HUES6 (cell line): ENCODE measurements around the gene DAP.

Experiments
- H3K27ac ChIP-seq: 2 replicates; pipeline ENCODE4 v1.7.0; 2013; ENCODE audit warnings: low read depth, mild to moderate bottlenecking, low read length, inconsistent platforms
- H3K27me3 ChIP-seq: 2 replicates; pipeline ENCODE4 v1.6.1; 2013; ENCODE audit warnings: low read length; ENCODE audit not compliant: control insufficient read depth, insufficient read depth
- H3K36me3 ChIP-seq: 2 replicates; pipeline ENCODE4 v1.6.1; 2013; ENCODE audit warnings: low read length; ENCODE audit not compliant: control insufficient read depth, insufficient read depth
- H3K4me1 ChIP-seq: 2 replicates; pipeline ENCODE4 v1.6.1; 2013; ENCODE audit warnings: low read length; ENCODE audit not compliant: control insufficient read depth, insufficient read depth
- H3K4me3 ChIP-seq: 2 replicates; pipeline ENCODE4 v1.5.1; 2013; ENCODE audit warnings: low read depth, low read length
- H3K9ac ChIP-seq: one replicate; pipeline ENCODE4 v1.6.1; 2013; ENCODE audit warnings: mild to moderate bottlenecking, low read length
- H3K9me3 ChIP-seq: 2 replicates; pipeline ENCODE4 v1.6.1; 2013; ENCODE audit warnings: low read depth, low read length; ENCODE audit not compliant: control insufficient read depth, insufficient read depth

The DAP gene

GRCh38 chr5:10658265-10658664, 102.8 kb downstream of the DAP start:
- no peaks in the 10 kb centered on the region for H3K9me3 ChIP-seq
- H3K9ac ChIP-seq = no peak overlapping the region
- no peak overlapping the region for H3K4me3 ChIP-seq
- H3K36me3 ChIP-seq = 0 out of 2 replicates have a peak, but pooled peaks cover 4% of the 10 kb centered on the region
- H3K27me3 ChIP-seq = no peaks in the 10 kb centered on the region
- H3K4me1 ChIP-seq = 0 out of 2 replicates have a peak, but pooled peaks cover 4% of the 10 kb centered on the region
- H3K27ac ChIP-seq = no peak overlapping the region

DNA sequence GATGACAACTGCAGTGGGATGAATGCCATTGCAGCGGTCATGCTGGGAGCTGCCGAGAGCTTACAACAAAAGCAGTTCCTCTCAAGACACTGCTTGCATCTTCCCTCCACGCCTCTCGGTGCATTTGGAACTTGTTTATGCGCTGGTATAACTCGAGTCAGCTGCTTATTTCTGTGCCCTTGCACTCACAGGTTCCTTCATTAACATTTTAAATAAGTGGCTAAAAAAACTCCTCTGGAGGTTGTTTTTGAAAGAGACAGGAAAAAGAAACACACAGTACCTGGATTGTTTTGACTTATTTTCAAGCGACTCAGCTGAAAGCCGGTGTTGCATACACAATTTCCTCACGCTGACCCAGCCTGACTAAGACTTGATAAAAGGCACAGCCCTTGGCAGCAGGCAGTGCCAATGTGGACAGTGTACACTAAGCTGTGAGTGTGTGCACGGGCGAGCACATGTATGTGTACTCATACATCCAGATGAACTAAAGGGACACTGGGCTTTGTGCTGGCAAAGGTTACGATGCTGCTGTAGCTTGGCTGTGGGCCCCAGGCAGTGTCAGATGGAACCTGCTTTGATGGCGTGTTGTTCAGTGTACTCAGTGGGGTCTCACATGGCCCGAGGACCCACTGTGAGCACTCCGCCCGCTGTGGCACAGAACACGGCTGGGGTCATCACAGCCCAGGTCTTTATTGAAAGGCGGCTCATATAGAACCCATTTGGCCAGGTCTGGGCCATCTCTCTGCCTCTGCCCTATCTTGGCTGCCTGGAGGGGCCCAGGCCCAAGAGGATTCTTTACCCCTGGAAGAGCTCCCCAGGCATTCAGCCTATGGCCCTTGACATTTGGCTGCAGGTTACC, 104.8 kb downstream of the DAP start:
- Histone ChIP-seq H3K27me3 (no peaks in the 10 kb centered on the region), H3K36me3 (peaks cover 11% of the 10 kb centered on the region), H3K27ac (no peak overlapping the region), H3K4me1 (peaks cover 4% of the 10 kb centered on the region; the same call in 1 of the 2 replicates), H3K9ac (no peak overlapping the region), H3K9me3 (no peaks in the 10 kb centered on the region), H3K4me3 (no peak overlapping the region)

GRCh38 chr5:10655161-10655971, 105.7 kb downstream of the DAP start:
- Histone ChIP-seq H3K36me3 (peaks cover 11% of the 10 kb centered on the region), H3K4me1 (peaks cover 4% of the 10 kb centered on the region; the same call in 1 of the 2 replicates), H3K27ac (no peak overlapping the region), H3K9me3 (no peaks in the 10 kb centered on the region), H3K9ac (no peak overlapping the region), H3K4me3 (no peak overlapping the region), H3K27me3 (no peaks in the 10 kb centered on the region)

- H3K4me1 ChIP-seq = peaks cover 4% of the 10 kb centered on the region; the same call in 1 of the 2 replicates
- H3K9ac ChIP-seq = no peak overlapping the region
- H3K9me3 ChIP-seq = no peaks in the 10 kb centered on the region
- no peak overlapping the region for H3K4me3 ChIP-seq
- no peak overlapping the region for H3K27ac ChIP-seq
- H3K36me3 ChIP-seq = peaks cover 11% of the 10 kb centered on the region
- no peaks in the 10 kb centered on the region for H3K27me3 ChIP-seq
Observed at GRCh38 chr5:10654566-10654965, 106.5 kb downstream of the DAP start.

GRCh38 chr5:10653751-10654400, 107.2 kb downstream of the DAP start:
- H3K4me3 ChIP-seq = no peak overlapping the region
- no peaks in the 10 kb centered on the region for H3K9me3 ChIP-seq
- peaks cover 4% of the 10 kb centered on the region; the same call in 1 of the 2 replicates for H3K4me1 ChIP-seq
- H3K9ac ChIP-seq = no peak overlapping the region
- no peak overlapping the region for H3K27ac ChIP-seq
- no peaks in the 10 kb centered on the region; the same call in 1 of the 2 replicates for H3K27me3 ChIP-seq
- H3K36me3 ChIP-seq = peaks cover 11% of the 10 kb centered on the region

DNA sequence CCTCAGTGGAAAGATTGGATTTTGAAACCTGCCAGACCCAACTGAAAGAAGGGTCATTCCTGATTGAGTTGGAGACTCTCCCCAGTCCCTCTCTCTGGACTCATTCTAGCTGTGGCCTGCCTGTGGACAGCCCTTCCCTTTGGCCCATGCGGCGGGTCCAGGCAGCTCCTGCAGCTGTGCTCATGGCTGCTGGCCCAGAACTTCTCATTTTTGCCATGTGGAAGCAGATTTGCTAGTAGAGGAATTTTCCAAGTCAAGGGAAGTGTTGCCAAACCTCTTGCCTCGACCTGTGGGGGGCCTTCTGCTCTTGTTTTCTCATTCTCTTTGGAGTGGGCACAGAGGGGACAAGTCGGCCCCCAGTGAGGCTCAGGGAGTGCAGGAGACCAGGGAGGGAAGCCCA, 108.0 kb downstream of the DAP start:
- no peak overlapping the region for H3K27ac ChIP-seq
- H3K4me1 ChIP-seq = peaks cover 4% of the 10 kb centered on the region; the same call in 1 of the 2 replicates
- H3K27me3 ChIP-seq = no peaks in the 10 kb centered on the region; the same call in 1 of the 2 replicates
- H3K4me3 ChIP-seq = no peak overlapping the region
- peaks cover 11% of the 10 kb centered on the region for H3K36me3 ChIP-seq
- H3K9me3 ChIP-seq = no peaks in the 10 kb centered on the region
- H3K9ac ChIP-seq = no peak overlapping the region

DNA sequence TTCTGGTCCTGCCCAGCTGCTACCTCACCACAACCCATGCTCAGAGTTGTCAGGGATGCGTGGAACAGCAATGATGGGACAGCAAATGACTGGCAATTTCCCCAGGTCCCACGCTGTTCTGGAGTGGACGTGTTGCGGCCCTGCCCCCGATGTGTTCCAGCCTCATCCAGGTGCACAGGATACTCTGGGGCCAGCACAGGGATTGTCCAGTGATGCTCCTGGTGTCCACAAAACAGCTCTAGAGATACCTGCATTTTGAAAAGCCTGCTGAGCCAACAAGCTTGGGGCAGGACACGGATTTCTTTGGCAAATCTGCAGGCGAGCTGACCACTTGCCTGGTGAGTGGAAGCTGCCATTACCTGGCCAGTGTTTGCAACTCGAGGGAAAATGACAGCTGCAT, 108.4 kb downstream of the DAP start:
- no peaks in the 10 kb centered on the region for H3K9me3 ChIP-seq
- H3K4me3 ChIP-seq = no peak overlapping the region
- peaks cover 11% of the 10 kb centered on the region for H3K36me3 ChIP-seq
- peaks cover 4% of the 10 kb centered on the region; the same call in 1 of the 2 replicates for H3K4me1 ChIP-seq
- no peak overlapping the region for H3K9ac ChIP-seq
- H3K27me3 ChIP-seq = no peaks in the 10 kb centered on the region; the same call in 1 of the 2 replicates
- no peak overlapping the region for H3K27ac ChIP-seq

GRCh38 chr5:10652151-10652550, 108.9 kb downstream of the DAP start:
- Histone ChIP-seq H3K27me3 (no peaks in the 10 kb centered on the region; the same call in 1 of the 2 replicates), H3K9ac (no peak overlapping the region), H3K4me1 (peaks cover 4% of the 10 kb centered on the region; the same call in 1 of the 2 replicates), H3K36me3 (peaks cover 11% of the 10 kb centered on the region), H3K9me3 (no peaks in the 10 kb centered on the region), H3K27ac (no peak overlapping the region), H3K4me3 (no peak overlapping the region)

DNA sequence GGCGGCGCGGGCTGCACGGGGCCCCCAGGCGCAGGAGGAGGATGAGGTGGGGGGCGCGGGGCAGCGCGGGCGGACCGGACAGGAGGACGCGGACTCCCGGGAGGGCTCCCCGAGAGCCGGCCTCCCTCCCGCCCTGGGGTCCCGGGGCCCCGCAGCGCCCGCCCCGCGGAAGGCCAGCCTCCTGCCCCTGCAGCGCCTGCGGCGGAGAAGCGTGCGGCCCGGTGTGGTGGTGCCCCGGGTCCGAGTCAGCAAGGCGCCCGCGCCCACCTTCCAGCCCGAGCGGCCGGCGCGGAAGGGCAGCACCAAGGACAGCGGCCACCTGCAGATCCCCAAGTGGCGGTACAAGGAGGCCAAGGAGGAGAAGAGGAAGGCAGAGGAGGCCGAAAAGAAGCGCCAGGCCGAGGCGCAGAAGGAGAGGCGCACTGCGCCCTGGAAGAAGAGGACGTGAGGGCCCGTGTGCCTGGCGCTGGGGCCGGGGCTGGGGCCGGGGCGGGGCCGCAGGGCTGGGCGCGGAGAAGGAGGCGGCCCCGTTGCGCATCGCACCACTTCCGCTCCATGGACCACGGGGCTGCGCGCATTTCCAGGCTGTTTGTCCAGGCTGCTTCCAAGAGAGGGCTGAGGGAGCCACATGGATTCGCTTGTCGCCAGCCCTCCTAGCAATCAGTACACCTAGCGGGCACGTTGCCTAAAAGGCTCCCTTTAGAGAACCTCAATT, 111.2 kb downstream of the DAP start:
- Histone ChIP-seq H3K4me3 (peak overlapping the region; percentile 52), H3K9ac (no peak overlapping the region), H3K9me3 (no peaks in the 10 kb centered on the region), H3K27ac (no peak overlapping the region), H3K36me3 (peaks cover 10% of the 10 kb centered on the region), H3K27me3 (no peaks in the 10 kb centered on the region; the same call in 1 of the 2 replicates), H3K4me1 (peaks cover 4% of the 10 kb centered on the region; the same call in 1 of the 2 replicates)
